Ammon's horn (tissue), 1 donor: ENCODE results near the gene HIGD1A.
"Not testable (repeated sequence)": the region's sequence is repeated elsewhere in the genome, so short reads cannot be mapped to it uniquely, and the experiment has no call there.

Experiments used
- DNase-seq: peaks from one replicate; pipeline ENCODE4 v3.0.0-alpha.2; 2016; ENCODE audit warnings: low spot score

The HIGD1A gene

GRCh38 chr3:42829083-42829627 is 24.9 kb upstream of the HIGD1A start:
- DNase-seq, result no peak

DNA sequence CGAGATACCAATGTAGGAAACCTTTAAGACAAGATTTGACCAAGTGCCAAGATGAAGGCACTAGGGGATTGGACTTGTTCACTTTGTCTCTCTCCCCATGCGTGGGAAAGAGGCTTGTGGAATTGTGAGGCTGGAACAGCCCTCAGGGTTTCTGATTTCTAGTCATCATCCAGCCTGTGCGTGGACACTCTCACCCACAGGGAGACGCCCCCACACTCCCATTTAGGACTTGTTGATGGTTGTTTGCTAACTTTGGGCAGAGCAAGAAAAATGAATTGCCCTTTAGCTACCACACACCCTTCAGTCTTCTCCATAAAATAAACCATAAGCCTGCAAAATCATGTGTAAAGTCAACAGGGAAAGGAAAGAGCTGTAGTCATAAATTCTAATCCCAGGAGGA is 23.4 kb upstream of the HIGD1A start:
- DNase-seq, result no peak

GRCh38 chr3:42827023-42827422 is 22.7 kb upstream of the HIGD1A start:
- DNase-seq, result no peak

- no peak for DNase-seq
Observed at GRCh38 chr3:42826141-42826540, 21.9 kb upstream of the HIGD1A start.

- no peak for DNase-seq
Observed at GRCh38 chr3:42823351-42823750, 19.1 kb upstream of the HIGD1A start.

GRCh38 chr3:42822828-42823227 is 18.5 kb upstream of the HIGD1A start:
- no peak for DNase-seq

- DNase-seq, result no peak
Observed at GRCh38 chr3:42820746-42821051, 16.4 kb upstream of the HIGD1A start.

DNA sequence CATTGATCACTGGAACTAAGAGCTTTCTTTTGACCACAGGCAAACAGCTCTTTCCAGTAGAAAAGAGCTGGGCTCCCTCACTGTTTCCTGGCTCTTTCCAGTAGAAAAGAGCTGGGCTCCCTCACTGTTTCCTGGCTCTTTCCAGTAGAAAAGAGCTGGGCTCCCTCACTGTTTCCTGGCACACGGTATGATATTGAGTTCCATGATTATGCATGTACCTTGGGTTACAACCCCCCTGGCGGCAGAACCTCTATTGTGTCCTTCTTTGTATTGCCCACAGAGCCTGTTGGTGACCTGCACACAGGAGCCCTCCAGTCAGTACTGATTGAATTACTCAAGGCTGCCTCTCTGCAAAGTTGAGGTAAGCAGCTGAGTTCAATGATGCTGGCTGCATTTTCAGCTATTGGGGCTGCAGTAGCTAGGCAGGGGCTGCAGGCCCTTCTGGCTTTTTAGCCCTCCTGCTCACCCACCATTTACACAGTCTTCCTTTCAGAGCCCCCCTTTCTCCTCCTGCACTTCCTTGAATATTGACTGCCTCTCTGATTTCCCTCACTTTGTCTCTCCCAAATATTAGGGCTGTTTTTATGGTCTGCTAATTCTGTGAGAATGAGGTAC is 15.2 kb upstream of the HIGD1A start:
- no peak for DNase-seq

DNA sequence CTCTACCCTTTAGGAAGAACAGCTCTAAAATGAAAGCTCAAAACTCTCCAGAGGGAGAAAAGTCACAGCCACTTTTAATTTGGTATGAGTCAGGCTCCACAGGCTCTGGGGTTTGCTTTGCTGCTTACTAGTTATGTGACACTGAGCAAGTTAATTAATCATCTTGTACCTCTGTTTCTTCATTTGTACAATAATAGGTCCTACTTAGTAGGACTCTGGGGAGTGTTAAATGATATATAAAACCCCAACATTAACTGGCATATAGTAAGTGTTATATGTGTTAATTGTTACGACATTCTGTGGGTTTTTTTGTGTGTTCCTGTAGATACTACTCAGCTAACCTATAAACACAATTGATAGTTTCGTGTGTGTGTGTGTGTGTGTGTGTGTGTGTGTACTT is 11.5 kb upstream of the HIGD1A start:
- DNase-seq, result no peak

DNA sequence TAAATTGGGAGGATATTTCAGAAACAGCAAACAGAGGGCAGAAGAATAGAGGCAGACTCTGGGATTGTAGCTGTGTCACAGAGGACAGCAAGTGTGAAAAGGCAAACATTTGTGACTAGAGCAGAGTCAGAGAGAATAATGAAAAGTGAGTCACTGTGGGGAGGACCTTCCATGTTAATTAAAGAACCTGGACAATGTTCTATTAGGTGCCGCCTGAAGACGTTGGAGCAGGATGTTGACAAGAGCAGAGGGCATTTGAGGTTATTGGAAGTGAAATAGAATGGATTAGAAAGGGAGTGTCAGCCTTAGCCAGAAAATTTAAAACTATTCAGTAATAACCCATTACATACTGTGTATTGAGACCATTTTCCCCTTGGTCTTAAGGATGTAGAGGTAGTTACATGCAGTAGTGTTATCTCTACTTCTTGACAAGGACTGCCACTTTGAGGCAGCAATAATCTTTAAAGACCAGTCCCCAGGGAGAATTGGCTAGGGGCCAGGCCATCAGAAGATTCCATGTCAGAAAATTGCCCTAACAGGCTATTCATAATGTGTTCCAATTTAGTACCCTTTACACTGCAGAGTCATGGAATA is 10.7 kb upstream of the HIGD1A start:
- DNase-seq, result no peak

DNA sequence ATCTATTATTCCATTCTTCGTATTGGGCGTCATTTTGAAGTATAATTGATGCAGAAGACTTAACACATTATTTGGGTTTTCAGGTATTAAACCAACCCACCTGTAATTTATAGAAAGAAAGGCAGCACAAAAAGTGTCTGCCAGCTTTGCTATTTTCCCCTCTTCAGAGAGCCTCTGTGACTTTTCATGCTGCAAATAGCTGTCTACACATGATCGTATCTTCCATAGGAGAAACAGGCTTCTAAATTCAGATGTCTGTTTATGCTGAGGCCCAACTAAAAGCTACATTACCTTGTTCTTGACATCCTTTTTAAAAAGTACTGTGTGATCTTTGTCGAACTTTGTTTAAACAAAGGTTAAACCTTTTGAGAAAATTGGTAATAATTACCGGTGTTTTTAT is 10.0 kb upstream of the HIGD1A start:
- no peak for DNase-seq

DNA sequence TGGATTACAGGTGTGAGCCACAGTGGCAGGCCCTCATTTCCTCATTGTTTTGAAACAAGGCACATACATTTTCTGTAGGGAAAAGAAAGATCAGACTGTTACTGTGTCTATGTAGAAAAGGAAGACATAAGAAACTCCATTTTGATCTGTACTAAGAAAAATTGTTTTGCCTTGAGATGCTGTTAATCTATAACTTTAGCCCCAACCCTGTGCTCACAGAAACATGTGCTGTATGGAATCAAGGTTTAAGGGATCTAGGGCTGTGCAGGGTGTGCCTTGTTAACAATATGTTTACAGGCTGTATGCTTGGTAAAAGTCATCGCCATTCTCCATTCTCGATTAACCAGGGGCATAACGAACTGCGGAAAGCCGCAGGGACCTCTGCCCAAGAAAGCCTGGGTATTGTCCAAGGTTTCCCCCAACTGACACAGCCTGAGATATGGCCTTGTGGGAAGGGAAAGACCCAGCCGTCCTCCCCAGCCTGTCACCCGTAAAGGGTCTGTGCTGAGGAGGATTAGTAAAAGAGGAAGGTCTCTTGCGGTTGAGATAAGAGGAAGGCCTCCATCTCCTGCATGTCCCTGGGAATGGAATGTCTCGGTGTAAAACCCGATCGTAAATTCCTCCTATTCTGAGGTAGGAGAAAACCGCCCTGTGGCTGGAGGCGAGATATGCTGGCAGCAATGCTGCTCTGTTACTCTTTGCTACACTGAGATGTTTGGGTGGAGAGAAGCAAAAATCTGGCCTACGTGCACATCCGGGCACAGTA is 7.0 kb upstream of the HIGD1A start:
- not testable (repeated sequence) for DNase-seq

GRCh38 chr3:42810706-42811105 is 6.4 kb upstream of the HIGD1A start:
- not testable (repeated sequence) for DNase-seq

- no peak for DNase-seq
Observed at GRCh38 chr3:42809202-42809601, 4.9 kb upstream of the HIGD1A start, which contains the start of gene ACKR2. Gene ACKR2, plus strand, starts transcription at chr3:42809445. Its CDS starts 55,058 bp downstream, at chr3:42864503.

- DNase-seq, result no peak
Observed at GRCh38 chr3:42807929-42808328, 3.6 kb upstream of the HIGD1A start.

GRCh38 chr3:42805141-42805821 is 991 bp upstream of the HIGD1A start:
- DNase-seq, result peak; percentile 32

GRCh38 chr3:42804831-42805132 is 492 bp upstream of the HIGD1A start:
- DNase-seq, result no peak

DNA sequence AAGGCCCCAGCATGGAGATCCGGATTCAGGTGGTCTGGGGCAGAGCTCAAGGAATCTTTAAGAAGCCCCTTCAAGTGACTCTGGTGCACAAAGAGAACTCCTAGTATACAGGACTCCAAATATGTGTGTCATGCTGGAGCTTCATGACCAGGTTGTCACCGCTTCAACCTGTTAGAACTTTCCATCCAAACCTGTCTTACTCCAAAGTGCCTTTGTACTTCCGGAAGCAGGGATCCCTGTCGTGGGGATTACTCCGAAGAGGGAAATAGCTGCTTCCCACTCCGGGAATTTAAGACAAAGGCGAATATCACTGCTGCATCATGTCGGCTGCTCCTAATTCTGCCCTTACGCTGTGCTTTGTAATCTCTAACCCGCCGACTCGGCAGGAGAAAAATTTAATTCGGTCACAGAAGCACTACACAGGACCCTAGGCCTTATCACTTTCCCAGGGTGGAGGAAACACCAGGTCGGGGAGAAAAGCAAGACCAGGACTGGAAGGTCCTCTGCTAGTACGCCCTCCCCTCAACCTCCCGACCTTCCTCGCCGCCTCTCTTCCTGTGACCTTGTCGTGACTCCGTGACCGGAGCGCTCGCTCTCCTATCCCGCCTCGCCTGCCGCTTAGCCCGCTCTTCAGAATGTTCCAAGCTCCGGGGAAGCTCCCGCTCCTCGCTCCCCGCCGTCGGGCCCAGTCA is 730 bp downstream of the HIGD1A start:
- peak; percentile 51 for DNase-seq

DNA sequence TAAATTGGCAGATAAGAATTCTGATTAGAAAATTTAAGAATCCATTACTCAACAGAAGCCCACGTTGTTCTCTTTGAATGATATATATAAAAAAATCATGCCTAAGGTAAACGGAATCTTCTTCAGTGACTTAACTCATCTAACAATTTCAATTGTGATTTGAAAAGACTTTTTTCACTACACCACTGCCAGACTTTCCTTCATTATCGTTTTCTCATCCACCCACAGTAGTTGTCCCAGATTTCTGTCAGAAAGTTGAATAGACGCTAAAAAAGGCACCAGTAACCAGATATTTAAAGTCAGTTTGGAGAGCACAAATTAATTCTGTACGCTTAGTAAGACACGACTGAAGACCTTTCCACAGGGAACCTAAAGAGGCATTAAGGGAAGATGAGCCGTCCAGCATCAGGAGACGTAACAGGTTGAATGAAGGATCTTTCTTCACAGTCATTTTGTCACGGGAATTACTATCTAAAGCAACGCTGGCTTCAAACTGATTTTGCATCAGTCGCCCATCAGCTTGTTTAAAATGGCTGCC is 1.3 kb downstream of the HIGD1A start:
- no peak for DNase-seq

DNA sequence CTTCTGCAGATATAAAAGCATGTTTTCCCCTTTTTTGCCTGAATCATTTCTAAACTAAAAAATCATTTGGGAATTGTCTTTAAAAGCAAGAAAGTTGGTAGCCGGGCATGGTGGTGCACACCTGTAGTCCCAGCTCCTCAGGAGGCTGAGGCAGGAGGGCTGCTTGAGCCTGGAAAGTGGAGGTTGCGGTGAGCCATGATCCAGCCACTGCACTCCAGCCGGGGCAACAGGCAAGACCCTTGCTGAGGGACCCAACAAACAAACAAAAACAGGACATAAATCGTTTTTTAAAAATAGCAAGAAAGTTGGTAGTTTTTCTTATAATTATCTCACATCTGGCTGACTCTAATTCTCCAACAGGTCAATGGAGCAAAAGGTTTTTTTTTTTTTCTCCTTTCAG is 2.5 kb downstream of the HIGD1A start:
- DNase-seq, result no peak

DNA sequence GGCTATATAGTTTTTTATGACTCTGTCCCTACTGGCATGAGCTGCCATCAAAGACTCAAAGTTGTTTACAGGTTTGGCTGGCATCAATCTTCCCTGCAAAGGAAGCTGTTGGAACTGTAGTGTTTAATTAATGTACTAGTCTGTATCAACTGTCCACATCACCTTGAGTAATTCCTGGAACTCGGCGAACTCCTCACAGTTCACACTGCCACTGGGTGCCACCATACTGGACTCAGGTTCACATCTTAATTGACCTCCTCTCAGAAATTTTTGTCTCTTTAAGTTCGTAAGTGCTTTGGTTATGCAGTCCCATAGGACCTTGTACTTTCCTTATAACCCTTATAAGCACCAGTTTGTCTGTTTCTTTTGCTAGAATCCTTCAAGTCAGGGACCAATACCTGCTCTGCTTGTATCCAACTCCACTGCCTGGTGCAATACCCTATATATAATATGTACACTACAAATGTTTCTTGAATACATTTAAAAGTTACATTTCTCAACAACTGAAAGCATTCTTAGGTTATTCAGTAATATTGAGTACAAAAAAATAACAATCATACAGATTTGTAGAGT is 3.2 kb downstream of the HIGD1A start:
- no peak for DNase-seq

- no peak for DNase-seq
Observed at GRCh38 chr3:42800251-42800650, 4.0 kb downstream of the HIGD1A start.
